K562 (cell line): ENCODE data around the gene NOC4L. TPM values are rescaled to one million over a fixed set of nuclear protein-coding genes. Genes with fewer than 3 reads are reported as not detected.

ENCODE experiments used
- ATAC-seq: fragments of 200-7000 bp; cut with Tn5 transposase; 3 replicates; pipeline ENCODE4 v1.9.1; 2020; ENCODE audit warnings: moderate library complexity
- BruUV-seq: library from RNA; stranded (reverse); fragments of 400-500 nt; replicated peaks from 2 replicates; lab custom pipeline; 2021; lab: Mats Ljungman, UMichigan
- CTCF ChIA-PET: fragments of 300-600 bp; formaldehyde crosslinking; extraction: SDS; loops from one replicate; lab custom pipeline; 2021; ENCODE audit warnings: low intra/inter-chr PET ratio; lab: Yijun Ruan, JAX
- POLR2A ChIA-PET: fragments of 300-600, 350-650 bp; sonication (Branson Sonifier 250); formaldehyde crosslinking; extraction: SDS; loops from one replicate; lab custom pipeline; 2021; ENCODE audit warnings: antibody characterized with exemption, inconsistent platforms; lab: Yijun Ruan, JAX
- DNase-seq, 4 experiments: peaks; one replicate each; pipeline versions ENCODE4 v3.0.0 to v3.0.0-alpha.2; 2011 to 2018; ENCODE audit warnings: low spot score in 3 of 4, mixed read lengths in 3 of 4; ENCODE audit errors: extremely low read depth in 1 of 4
- FAIRE-seq: peaks from 2 replicates; lab custom pipeline; 2011; peaks lifted over from hg19 to GRCh38; lab: Jason Lieb, UNC
- H2AFZ ChIP-seq: 2 replicates; pipeline ENCODE4 v1.6.0; 2011; ENCODE audit warnings: low read depth, low read length, control low read depth, inconsistent platforms
- H3K27ac ChIP-seq: fragments of 200-600 bp; 3 replicates; pipeline ENCODE4 v1.8.0; 2011; ENCODE audit warnings: low read depth, mild to moderate bottlenecking, control low read depth, inconsistent platforms, low read length, moderate library complexity, mixed read lengths; ENCODE audit errors: extremely low read depth
- H3K27me3 ChIP-seq, 2 experiments: fragments of 300-600 bp in 1 of 2; 2 replicates in 1 of 2; 3 replicates in 1 of 2; pipeline versions ENCODE4 v1.6.0 to v1.8.0; 2011; ENCODE audit warnings: inconsistent platforms in 2 of 2, low read length in 2 of 2, mild to moderate bottlenecking in 1 of 2, mixed read lengths in 1 of 2, moderate library complexity in 1 of 2; ENCODE audit not compliant: control insufficient read depth in 2 of 2, insufficient read depth in 2 of 2
- H3K36me3 ChIP-seq: fragments of 300-600 bp; 3 replicates; pipeline ENCODE4 v1.8.0; 2011; ENCODE audit warnings: mild to moderate bottlenecking, low read length, inconsistent platforms; ENCODE audit not compliant: control insufficient read depth, insufficient read depth
- H3K4me1 ChIP-seq, 2 experiments: fragments of 200-600 bp in 1 of 2; replicated peaks in 1 of 2; 2 replicates in 1 of 2; 3 replicates in 1 of 2; pipeline versions ENCODE4 v1.5.1 to v1.8.0; 2011; ENCODE audit warnings: inconsistent platforms in 2 of 2, low read length in 2 of 2, mild to moderate bottlenecking in 1 of 2, mixed read lengths in 1 of 2, moderate library complexity in 1 of 2; ENCODE audit not compliant: control insufficient read depth in 2 of 2, insufficient read depth in 2 of 2
- H3K4me2 ChIP-seq: 2 replicates; pipeline ENCODE4 v1.6.1; 2011; ENCODE audit warnings: low read length, control low read depth, inconsistent platforms, mixed read lengths; ENCODE audit not compliant: insufficient read depth
- H3K4me3 ChIP-seq: fragments of 200-600 bp; sonication (generic), shearing (Covaris generic); 2 replicates; pipeline ENCODE4 v1.5.1; 2016; ENCODE audit warnings: control low read depth, inconsistent platforms
- H3K79me2 ChIP-seq: fragments of 200-600 bp; 3 replicates; pipeline ENCODE4 v1.8.0; 2011; ENCODE audit warnings: low read length, inconsistent platforms; ENCODE audit not compliant: control insufficient read depth, insufficient read depth
- H3K9ac ChIP-seq, 2 experiments: 2 replicates each; pipeline versions ENCODE4 v1.6.0 to v1.6.1; 2011; ENCODE audit warnings: low read depth in 2 of 2, low read length in 2 of 2, control low read depth in 1 of 2, inconsistent platforms in 1 of 2, mild to moderate bottlenecking in 1 of 2, mixed read lengths in 1 of 2; ENCODE audit not compliant: insufficient read depth in 1 of 2
- H3K9me1 ChIP-seq: one replicate; pipeline ENCODE4 v1.6.0; 2011; ENCODE audit warnings: inconsistent platforms, mild to moderate bottlenecking, low read length, moderate library complexity; ENCODE audit not compliant: control insufficient read depth, insufficient read depth
- H3K9me3 ChIP-seq: replicated peaks from 2 replicates; pipeline ENCODE4 v1.5.1; 2011; ENCODE audit warnings: low read depth, low read length, inconsistent platforms; ENCODE audit not compliant: control insufficient read depth, insufficient read depth
- H4K20me1 ChIP-seq: replicated peaks from 2 replicates; pipeline ENCODE4 v1.6.1; 2011; ENCODE audit warnings: low read length, inconsistent platforms, mixed read lengths; ENCODE audit not compliant: control insufficient read depth, insufficient read depth
- NR4A1 ChIP-seq, 2 experiments: fragments of 250-450 bp in 1 of 2; fragments of 450-650 bp in 1 of 2; sonication (Bioruptor Pico) in 1 of 2; IDR thresholded peaks; 2 replicates each; pipeline versions ENCODE4 v1.4.0 to v1.6.1; 2016 to 2020; ENCODE audit warnings: mild to moderate bottlenecking in 2 of 2, missing compliant biosample characterization in 1 of 2, missing genetic modification characterization in 1 of 2, moderate library complexity in 1 of 2
- RBM15 ChIP-seq: fragments of 200-400 bp; formaldehyde crosslinking; IDR thresholded peaks from 2 replicates; pipeline ENCODE4 v1.6.1; 2018; ENCODE audit warnings: mild to moderate bottlenecking, low read length, moderate library complexity; ENCODE audit not compliant: insufficient read depth
- SREBF1 ChIP-seq: fragments of 150-350 bp; IDR thresholded peaks from 2 replicates; pipeline ENCODE4 v1.6.1; 2014; ENCODE audit warnings: antibody characterized with exemption, low read depth, low read length, borderline replicate concordance
- YY1 ChIP-seq, 3 experiments: IDR thresholded peaks; 2 replicates each; pipeline ENCODE4 v1.6.1; 2011; ENCODE audit warnings: low read length in 2 of 3, mild to moderate bottlenecking in 2 of 3, moderate library complexity in 2 of 3, borderline replicate concordance in 1 of 3, control low read depth in 1 of 3, low read depth in 1 of 3; ENCODE audit not compliant: insufficient read depth in 3 of 3, insufficient replicate concordance in 2 of 3, control insufficient read depth in 1 of 3, insufficient read length in 1 of 3; ENCODE audit errors: extremely low read depth in 1 of 3
- ZKSCAN1 ChIP-seq: fragments of 150-350 bp; IDR thresholded peaks from 2 replicates; pipeline ENCODE4 v1.6.1; 2016; ENCODE audit warnings: low read depth, low read length
- ZNF778 ChIP-seq: fragments of 450-650 bp; formaldehyde crosslinking; IDR thresholded peaks from 2 replicates; pipeline ENCODE4 v1.4.0; 2020; ENCODE audit warnings: mild to moderate bottlenecking, moderate library complexity
- WGBS: fragments of 100-300 bp; shearing (Covaris generic); methylation state at CpG from one replicate; pipeline ENCODE4 v1.1.6; 2016; ENCODE audit warnings: low coverage, mixed read lengths; ENCODE audit not compliant: insufficient coverage; ENCODE audit errors: missing lambda C conversion rate; 5-methylcytosine and 5-hydroxymethylcytosine counted together
- in situ Hi-C: fragments of 300-500 bp; cut with MboI; formaldehyde crosslinking; loops from 4 replicates; pipeline ENCODE4 v1.15.0; 2018; ENCODE audit warnings: inconsistent platforms, mixed read lengths
- intact Hi-C: fragments of 100-400 bp; cut with micrococcal nuclease; formaldehyde crosslinking; loops from 2 replicates; pipeline ENCODE4 v1.14.2; 2022
- polyA plus RNA-seq, 8 experiments: library from polyadenylated mRNA; depleted of rRNA in 4 of 8; stranded (reverse) in 5 of 8; unstranded in 3 of 8; fragments of >200 nt; fragmentation: Nextera tagmentation in 2 of 8; fragmentation: Illumina TruSeq in 1 of 8; extraction: Ambion mirVana in 2 of 8; extraction: Trizol in 1 of 8; gene quantifications; 2 replicates each; pipeline versions ENCODE4 v1.2.1 to v1.2.3, GENCODE V29; 2011 to 2014; ENCODE audit warnings: inconsistent platforms in 1 of 8, missing spikeins in 1 of 8
- total RNA-seq, 7 experiments: library from RNA; depleted of rRNA in 6 of 7; stranded (reverse); fragments of >200 nt in 6 of 7; fragmentation: Illumina TruSeq in 2 of 7; extraction: Trizol in 2 of 7; gene quantifications; 2 replicates each; pipeline versions ENCODE4 v1.2.1 to v1.2.3, GENCODE V29; 2011 to 2021; ENCODE audit warnings: low replicate concordance in 1 of 7

The NOC4L gene
- total and polyA plus RNA-seq, 9 of the 15 experiments (the other 6 are each of a cell fraction or from before 2014, with no cell fraction given) = 1.3 to 77.0 (median 20.0) TPM

DNA sequence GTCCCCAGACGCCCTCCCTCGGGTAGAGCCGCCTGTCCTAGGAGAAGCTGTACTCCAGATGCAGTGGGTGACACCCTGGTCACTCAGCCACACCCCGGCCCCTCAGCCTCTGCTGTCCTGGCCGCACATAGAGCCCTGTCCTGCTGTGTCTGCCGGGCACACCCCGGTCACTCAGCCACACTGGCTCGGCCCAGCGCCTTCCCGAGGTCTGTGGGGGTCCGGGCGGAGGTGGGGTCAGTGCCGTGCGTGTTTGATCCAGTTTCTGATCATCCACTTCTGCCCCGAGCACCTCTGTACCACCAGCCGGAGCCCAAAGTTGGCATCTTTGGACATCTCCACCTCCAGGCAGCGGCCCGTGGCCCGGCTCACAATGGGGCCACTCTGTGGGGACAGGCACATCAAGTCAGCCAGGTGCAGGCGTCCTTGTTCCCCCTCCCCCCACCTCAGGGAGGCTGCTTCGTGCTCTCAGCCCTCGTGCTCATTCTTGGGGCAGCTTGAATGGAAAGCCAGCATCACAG lies 52.7 kb downstream of the NOC4L start:
- Histone ChIP-seq H3K9me1 (no peaks in the 10 kb centered on the region), H2AFZ (no peak overlapping the region), H3K79me2 (no peaks in the 10 kb centered on the region), H3K4me2 (no peak overlapping the region), H3K27me3 (peaks cover 38 to 69% of the 10 kb centered on the region in 2 experiments; a peak in 4 of 5 replicates), H3K4me3 (no peak overlapping the region), H3K9ac (no peak overlapping the region), H3K4me1 (peaks cover 0 to 15% of the 10 kb centered on the region in 2 experiments; a peak in 2 of 5 replicates), H4K20me1 (no peaks in the 10 kb centered on the region; the same call in 1 of the 2 replicates), H3K9me3 (peaks cover 19% of the 10 kb centered on the region), H3K27ac (no peak overlapping the region)
- no peak for ATAC-seq
- no peak for DNase-seq
- ChIA-PET POLR2A (interaction anchor here (0.6 to 1.0 kb wide), 2 partner anchors 11 to 148 kb away, joined by 3 to 4 read pairs; no protein-coding TSS in a partner anchor), CTCF (no interaction called here)
- no peak for FAIRE-seq
- in situ Hi-C loops (no loop called here), intact Hi-C loops (no loop called here)
- no TSS peak for BruUV-seq
- TF ChIP-seq ZNF778 (CRISPR knock-in tag) = no peak
- TF ChIP-seq NR4A1 (CRISPR knock-in tag; IDR thresholded peaks at IDR 0.05) = no peak
- no peak for TF ChIP-seq NR4A1 (tag; IDR thresholded peaks at IDR 0.05)
- TF ChIP-seq ZKSCAN1 = no peak
- no peak for TF ChIP-seq RBM15
- no peak for TF ChIP-seq YY1 (IDR thresholded peaks at IDR 0.05; ENCODE audit: borderline replicate concordance in 1 of 3, control insufficient read depth in 1 of 3, extremely low read depth in 1 of 3, insufficient read depth in 3 of 3, insufficient read length in 1 of 3, insufficient replicate concordance in 2 of 3, low read depth in 1 of 3, low read length in 2 of 3)
- no peak for TF ChIP-seq SREBF1
- TF ChIP-seq, all 486 proteins: peak for 0
- no peaks in the 10 kb centered on the region for H3K36me3 ChIP-seq
- WGBS = 4% methylated on average over 22 of the region's 22 CpGs
